ENCODE results near the gene LAMB3. TPM values are rescaled to one million over a fixed set of nuclear protein-coding genes. Genes with fewer than 3 reads are reported as not detected.

Gene LAMB3
- total RNA-seq, 1 donor from 2014 or later = 2.6 TPM

DNA sequence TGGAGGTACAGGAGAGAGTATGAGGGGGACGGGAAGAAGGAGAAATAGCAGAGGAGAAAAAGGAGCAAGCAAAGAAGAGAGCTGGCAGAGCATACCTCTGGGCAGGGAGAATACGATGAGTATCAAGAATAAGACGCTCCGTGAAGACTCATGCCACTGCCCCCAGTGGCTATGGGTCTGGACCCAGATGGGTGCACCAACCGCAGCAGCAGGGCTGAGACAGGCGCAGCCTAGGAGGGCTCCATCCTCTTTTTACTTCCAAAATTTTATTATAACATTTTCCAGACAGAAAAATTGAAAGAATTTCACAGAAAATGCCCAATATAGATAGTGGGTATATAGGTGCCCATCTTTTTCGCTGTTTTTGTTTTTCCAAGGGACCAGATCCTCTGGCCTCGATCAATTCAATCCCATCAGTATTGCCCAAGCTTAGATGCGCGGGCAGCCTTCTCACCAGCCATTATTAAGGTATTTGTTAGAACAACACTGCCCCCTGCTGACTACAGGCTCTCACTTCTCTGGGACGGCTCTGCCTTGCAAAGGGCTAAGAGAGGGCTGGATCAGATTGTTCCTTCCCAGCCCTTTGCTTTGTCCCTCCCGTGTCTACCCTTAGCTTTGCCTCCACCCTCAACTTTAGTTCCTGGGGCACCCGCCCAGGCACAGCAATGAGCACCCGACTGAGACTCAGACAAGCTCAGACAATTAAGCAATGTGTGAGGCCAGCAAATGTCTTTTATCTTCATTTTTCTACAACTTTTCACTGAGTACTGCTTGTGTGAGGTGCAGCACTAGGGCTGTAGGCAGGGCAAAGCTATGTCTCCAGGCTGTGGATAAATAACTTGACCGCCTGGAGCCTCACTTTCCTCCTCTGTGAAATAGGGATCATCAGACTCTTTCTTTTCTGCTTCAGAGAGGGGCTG lies 86.2 kb downstream of the LAMB3 start:
- Mint-ChIP-seq H3K27me3 (ENCODE audit: unreplicated experiment) (peaks cover 58% of the 10 kb centered on the region), H3K4me1 (ENCODE audit: unreplicated experiment) (peaks cover 5% of the 10 kb centered on the region), H3K4me3 (ENCODE audit: unreplicated experiment) (no peak overlapping the region), H3K27ac (ENCODE audit: unreplicated experiment) (no peak overlapping the region), H3K36me3 (ENCODE audit: unreplicated experiment) (no peaks in the 10 kb centered on the region), H3K9me3 (ENCODE audit: unreplicated experiment) (no peaks in the 10 kb centered on the region)
- no peak for DNase-seq (ENCODE audit: extremely low spot score, unreplicated experiment)
- TF ChIP-seq CTCF (IDR thresholded peaks at IDR 0.05) = peak; percentile 73

Small RNA genes within 50 kb of the gene (microRNA-seq; reads per million reads assigned to microRNA genes)
- not detected for gene MIR4260 (ENCODE audit: unreplicated experiment)

Other genes starting within 250 kb of the LAMB3 start
- gene CAMK1G, start 68.7 kb downstream of the LAMB3 start, total RNA-seq = not detected in 2 replicates
- gene G0S2, start 23.0 kb upstream of the LAMB3 start, total RNA-seq = 0.40 TPM in 1 of 2 replicates, not detected in the other
- not detected in 2 replicates for gene HSD11B1, start 52.4 kb upstream of the LAMB3 start, total RNA-seq
- not detected in 2 replicates for gene TRAF3IP3, start 103.6 kb upstream of the LAMB3 start, total RNA-seq
- 1.6 TPM in 2 replicates for gene C1orf74, start 132.1 kb upstream of the LAMB3 start, total RNA-seq
- gene IRF6, start 153.7 kb upstream of the LAMB3 start, total RNA-seq = 0.13 TPM in 1 of 2 replicates, not detected in the other
- 7.1 and 7.3 TPM in 2 replicates for gene UTP25, start 175.5 kb upstream of the LAMB3 start, total RNA-seq